Measurements from ENCODE around the gene GXYLT2.

DNA sequence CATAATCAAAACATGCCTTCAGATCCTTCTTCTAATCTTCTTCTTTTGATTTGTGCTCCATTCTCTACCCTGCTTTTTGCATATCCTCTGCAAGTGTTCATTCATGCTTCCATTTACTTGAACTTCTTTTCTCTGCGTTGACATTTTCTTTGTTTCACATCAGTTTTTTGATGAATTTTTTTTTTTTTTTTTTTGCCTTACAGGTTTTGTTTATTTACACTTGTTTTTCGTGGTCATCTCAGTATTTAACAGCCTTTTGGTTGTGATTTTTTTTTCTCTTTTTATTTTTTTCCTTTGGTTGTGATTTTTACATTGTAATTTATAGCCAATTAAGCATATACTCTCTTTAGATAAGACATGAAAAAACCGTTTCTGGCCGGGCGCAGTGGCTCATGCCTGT, 27.8 kb upstream of the GXYLT2 start:
- no peak for TF ChIP-seq POLR2A (IDR thresholded peaks at IDR 0.05)
- TF ChIP-seq, protein P1, sequence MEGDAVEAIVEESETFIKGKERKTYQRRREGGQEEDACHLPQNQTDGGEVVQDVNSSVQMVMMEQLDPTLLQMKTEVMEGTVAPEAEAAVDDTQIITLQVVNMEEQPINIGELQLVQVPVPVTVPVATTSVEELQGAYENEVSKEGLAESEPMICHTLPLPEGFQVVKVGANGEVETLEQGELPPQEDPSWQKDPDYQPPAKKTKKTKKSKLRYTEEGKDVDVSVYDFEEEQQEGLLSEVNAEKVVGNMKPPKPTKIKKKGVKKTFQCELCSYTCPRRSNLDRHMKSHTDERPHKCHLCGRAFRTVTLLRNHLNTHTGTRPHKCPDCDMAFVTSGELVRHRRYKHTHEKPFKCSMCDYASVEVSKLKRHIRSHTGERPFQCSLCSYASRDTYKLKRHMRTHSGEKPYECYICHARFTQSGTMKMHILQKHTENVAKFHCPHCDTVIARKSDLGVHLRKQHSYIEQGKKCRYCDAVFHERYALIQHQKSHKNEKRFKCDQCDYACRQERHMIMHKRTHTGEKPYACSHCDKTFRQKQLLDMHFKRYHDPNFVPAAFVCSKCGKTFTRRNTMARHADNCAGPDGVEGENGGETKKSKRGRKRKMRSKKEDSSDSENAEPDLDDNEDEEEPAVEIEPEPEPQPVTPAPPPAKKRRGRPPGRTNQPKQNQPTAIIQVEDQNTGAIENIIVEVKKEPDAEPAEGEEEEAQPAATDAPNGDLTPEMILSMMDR (IDR thresholded peaks at IDR 0.05): no peak

Data from thyroid gland (tissue), 4 donors.